ENCODE results near the gene YTHDF1.
A peak's percentile ranks its signal among the peaks of the same experiment; 100 is the strongest.

Gene YTHDF1

DNA sequence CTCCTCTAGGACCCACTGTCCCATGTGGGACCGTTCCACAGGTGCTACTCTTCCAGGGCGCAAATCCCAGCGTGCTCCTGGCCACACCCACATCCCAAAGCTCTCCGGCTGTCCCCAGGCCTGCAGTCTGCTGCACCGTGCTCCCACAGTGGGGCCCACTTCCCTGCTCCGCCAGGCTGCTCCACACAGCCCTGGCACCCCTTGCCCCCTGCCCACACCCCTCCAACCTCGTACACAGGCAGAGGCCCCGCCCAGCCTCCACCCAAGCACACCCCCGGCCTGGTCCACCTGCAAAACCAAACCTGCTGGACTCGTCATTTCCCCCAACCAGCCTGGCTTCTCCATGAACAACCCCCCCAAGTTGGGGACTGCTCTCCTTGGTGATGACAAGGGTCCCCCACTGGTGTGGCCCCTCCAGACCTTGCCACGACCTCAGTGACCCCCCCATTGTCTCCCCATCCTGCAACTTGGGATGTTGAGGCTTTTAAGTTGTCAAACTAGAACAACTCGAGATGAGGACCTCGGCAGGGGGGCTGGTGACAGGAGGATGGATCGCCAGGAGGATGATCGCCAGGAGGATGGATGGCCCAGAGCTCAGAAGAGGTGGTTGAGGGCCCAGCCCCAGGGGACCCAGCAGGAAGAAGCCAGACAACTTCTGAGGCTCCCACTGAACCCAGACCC is 27.1 kb downstream of the YTHDF1 start:
- H3K4me3 ChIP-seq (ENCODE audit: control insufficient read depth, low read depth, low read length), result no peak overlapping the region
- TF ChIP-seq CTCF (IDR thresholded peaks at IDR 0.05; ENCODE audit: control insufficient read depth, insufficient read depth, low read depth, low read length, missing control alignments), result no peak

DNA sequence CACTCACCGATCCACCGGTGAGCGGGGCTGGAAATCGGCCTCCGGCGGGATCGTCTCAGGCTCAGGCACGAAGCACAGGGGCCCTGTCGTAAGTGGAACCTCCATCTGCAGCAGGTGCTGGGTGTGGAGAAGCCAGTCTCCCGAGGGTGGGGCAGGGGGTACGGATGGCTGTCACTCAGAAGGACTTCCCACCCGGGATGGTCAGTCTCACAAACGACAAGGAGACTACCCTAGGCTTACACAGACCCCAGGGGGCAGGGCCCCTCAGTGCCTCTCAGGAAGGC is 27.8 kb downstream of the YTHDF1 start:
- no peak overlapping the region for H3K4me3 ChIP-seq (ENCODE audit: control insufficient read depth, low read depth, low read length)
- no peak for TF ChIP-seq CTCF (IDR thresholded peaks at IDR 0.05; ENCODE audit: control insufficient read depth, insufficient read depth, low read depth, low read length, missing control alignments)
- DNase-seq (ENCODE audit: low read depth), result no peak

More for the DNA sequence above, 27.1 kb downstream of the YTHDF1 start:
- DNase-seq (ENCODE audit: low read depth), result no peak

GRCh38 chr20:63187338-63188158 is 28.4 kb downstream of the YTHDF1 start:
- no peak for DNase-seq (ENCODE audit: low read depth)
- no peak for TF ChIP-seq CTCF (IDR thresholded peaks at IDR 0.05; ENCODE audit: control insufficient read depth, insufficient read depth, low read depth, low read length, missing control alignments)
- no peak overlapping the region for H3K4me3 ChIP-seq (ENCODE audit: control insufficient read depth, low read depth, low read length)

- DNase-seq (ENCODE audit: low read depth), result no peak
- no peak overlapping the region for H3K4me3 ChIP-seq (ENCODE audit: control insufficient read depth, low read depth, low read length)
- TF ChIP-seq CTCF (IDR thresholded peaks at IDR 0.05; ENCODE audit: control insufficient read depth, insufficient read depth, low read depth, low read length, missing control alignments), result peak; percentile 23
These were observed 29.2 kb downstream of the YTHDF1 start for GRCh38 chr20:63186528-63187316.

DNA sequence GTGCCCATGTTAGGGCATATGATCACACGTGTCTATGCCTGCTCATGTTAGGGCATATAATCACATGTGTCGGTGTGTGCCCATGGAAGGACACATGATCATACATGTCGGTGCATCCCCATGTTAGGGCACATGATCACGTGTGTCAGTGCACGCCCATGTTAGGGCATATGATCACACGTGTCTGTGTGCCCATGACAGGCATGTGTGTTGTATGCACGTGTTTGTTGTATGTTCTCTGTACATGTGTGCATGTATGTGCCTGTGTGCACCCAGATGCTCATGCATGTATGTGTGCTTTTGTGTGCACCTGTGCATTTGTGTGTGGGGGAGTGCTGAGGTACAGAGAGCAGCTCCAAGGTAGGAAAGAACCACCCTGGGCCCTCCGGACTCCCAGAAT is 29.8 kb downstream of the YTHDF1 start:
- DNase-seq (ENCODE audit: low read depth), result no peak
- H3K4me3 ChIP-seq (ENCODE audit: control insufficient read depth, low read depth, low read length), result no peak overlapping the region
- no peak for TF ChIP-seq CTCF (IDR thresholded peaks at IDR 0.05; ENCODE audit: control insufficient read depth, insufficient read depth, low read depth, low read length, missing control alignments)

- no peak for TF ChIP-seq CTCF (IDR thresholded peaks at IDR 0.05; ENCODE audit: control insufficient read depth, insufficient read depth, low read depth, low read length, missing control alignments)
- DNase-seq (ENCODE audit: low read depth), result no peak
These were observed 30.6 kb downstream of the YTHDF1 start for GRCh38 chr20:63185215-63185796.

More at GRCh38 chr20:63185215-63185796, 30.6 kb downstream of the YTHDF1 start:
- H3K4me3 ChIP-seq (ENCODE audit: control insufficient read depth, low read depth, low read length), result no peak overlapping the region
